GM12878 (cell line): Measurements from ENCODE around the gene ARFIP1. TPM values are rescaled to one million over a fixed set of nuclear protein-coding genes. Genes with fewer than 3 reads are reported as not detected.

Source experiments
- ATAC-seq: fragments of 200-7000 bp; cut with Tn5 transposase; 3 replicates; pipeline ENCODE4 v1.9.1; 2020; ENCODE audit warnings: mild to moderate bottlenecking, moderate library complexity
- BruUV-seq: library from RNA; stranded (reverse); fragments of 400-500 nt; replicated peaks from 2 replicates; lab custom pipeline; 2021; lab: Mats Ljungman, UMichigan
- CTCF ChIA-PET: fragments of 300-600 bp; sonication (Branson Sonifier 250); formaldehyde crosslinking; extraction: SDS; loops from one replicate; lab custom pipeline; 2021; ENCODE audit warnings: inconsistent platforms; lab: Yijun Ruan, JAX
- POLR2A ChIA-PET: fragments of 350-600 bp; formaldehyde crosslinking; extraction: SDS; loops from one replicate; lab custom pipeline; 2021; ENCODE audit warnings: inconsistent platforms; lab: Charles Lee
- RAD21 ChIA-PET: fragments of 300-600 bp; sonication (Branson Sonifier 250); formaldehyde crosslinking; loops from one replicate; lab custom pipeline; 2023; ENCODE audit warnings: antibody characterized with exemption; ENCODE audit not compliant: unreplicated experiment; lab: Charles Lee
- SMC1A ChIA-PET: fragments of 300-600 bp; sonication (Branson Sonifier 250); formaldehyde crosslinking; loops from one replicate; lab custom pipeline; 2023; ENCODE audit not compliant: unreplicated experiment, uncharacterized antibody; lab: Charles Lee
- DNase-seq: peaks from one replicate; pipeline ENCODE4 v3.0.0-alpha.2; 2011; ENCODE audit warnings: low read depth, low spot score
- FAIRE-seq: peaks from 3 replicates; lab custom pipeline; 2011; peaks lifted over from hg19 to GRCh38; lab: Jason Lieb, UNC
- H2AFZ ChIP-seq: 2 replicates; pipeline ENCODE4 v1.6.0; 2011; ENCODE audit warnings: low read depth, low read length, control low read depth; ENCODE audit not compliant: control insufficient read depth
- H3K27ac ChIP-seq: 2 replicates; pipeline ENCODE4 v1.5.1; 2011; ENCODE audit warnings: control low read depth; ENCODE audit not compliant: control insufficient read depth, insufficient read depth
- H3K27me3 ChIP-seq, 2 experiments: replicated peaks in 1 of 2; 2 replicates each; pipeline versions ENCODE4 v1.6.0 to v1.6.1; 2011; ENCODE audit warnings: low read length in 1 of 2; ENCODE audit not compliant: control insufficient read depth in 2 of 2, insufficient read depth in 2 of 2
- H3K36me3 ChIP-seq, 2 experiments: 2 replicates each; pipeline ENCODE4 v1.5.1; 2011; ENCODE audit warnings: low read length in 1 of 2; ENCODE audit not compliant: control insufficient read depth in 2 of 2, insufficient read depth in 2 of 2
- H3K4me1 ChIP-seq: 2 replicates; pipeline ENCODE4 v1.6.1; 2011; ENCODE audit warnings: mild to moderate bottlenecking, low read length, moderate library complexity, mixed read lengths; ENCODE audit not compliant: control insufficient read depth, insufficient read depth
- H3K4me2 ChIP-seq: 2 replicates; pipeline ENCODE4 v1.6.0; 2011; ENCODE audit warnings: control low read depth; ENCODE audit not compliant: control insufficient read depth, insufficient read depth
- H3K4me3 ChIP-seq: fragments of 200-600 bp; sonication (generic); 2 replicates; pipeline ENCODE4 v1.5.1; 2016
- H3K79me2 ChIP-seq: 2 replicates; pipeline ENCODE4 v1.6.0; 2011; ENCODE audit warnings: low read length; ENCODE audit not compliant: control insufficient read depth, insufficient read depth
- H3K9ac ChIP-seq: 2 replicates; pipeline ENCODE4 v1.8.0; 2011; ENCODE audit warnings: low read length, control low read depth, mixed read lengths; ENCODE audit not compliant: control insufficient read depth, insufficient read depth
- H3K9me3 ChIP-seq: replicated peaks from 3 replicates; pipeline ENCODE4 v1.5.1; 2011; ENCODE audit warnings: mild to moderate bottlenecking, low read length; ENCODE audit not compliant: control insufficient read depth, insufficient read depth
- H4K20me1 ChIP-seq: 2 replicates; pipeline ENCODE4 v1.6.0; 2011; ENCODE audit not compliant: control insufficient read depth, insufficient read depth
- CHD4 ChIP-seq: fragments of 200-600 bp; sonication (generic); IDR thresholded peaks from 2 replicates; pipeline ENCODE4 v1.6.1; 2016; ENCODE audit warnings: mild to moderate bottlenecking
- ETV6 ChIP-seq, 2 experiments: fragments of 450-650 bp in 1 of 2; IDR thresholded peaks in 1 of 2; conservative IDR thresholded peaks in 1 of 2; 2 replicates each; pipeline ENCODE4 v1.6.1; 2014; ENCODE audit warnings: antibody characterized with exemption in 1 of 2, borderline replicate concordance in 1 of 2, low read depth in 1 of 2, mild to moderate bottlenecking in 1 of 2, moderate library complexity in 1 of 2
- FOXM1 ChIP-seq: IDR thresholded peaks from 2 replicates; pipeline ENCODE4 v1.6.1; 2012; ENCODE audit warnings: low read depth, mild to moderate bottlenecking, inconsistent platforms, low read length, moderate library complexity
- NR2F1 ChIP-seq: fragments of 450-650 bp; conservative IDR thresholded peaks from 2 replicates; pipeline ENCODE4 v1.6.1; 2017; ENCODE audit warnings: mild to moderate bottlenecking
- NRF1 ChIP-seq: conservative IDR thresholded peaks from 2 replicates; pipeline ENCODE4 v1.6.1; 2011; ENCODE audit warnings: mild to moderate bottlenecking, low read depth, low read length, improper control_type of control experiment
- PAX5 ChIP-seq: IDR thresholded peaks from 2 replicates; pipeline ENCODE4 v1.6.1; 2011; ENCODE audit warnings: low read depth, low read length, borderline replicate concordance
- POLR2A ChIP-seq: IDR thresholded peaks from 2 replicates; pipeline ENCODE4 v1.6.1; 2011; ENCODE audit warnings: low read depth, mild to moderate bottlenecking, low read length
- SKIL ChIP-seq: fragments of 450-650 bp; IDR thresholded peaks from 2 replicates; pipeline ENCODE4 v1.6.1; 2017; ENCODE audit warnings: mild to moderate bottlenecking, low read depth, inconsistent platforms; ENCODE audit not compliant: poor library complexity, severe bottlenecking
- TCF12 ChIP-seq: IDR thresholded peaks from 2 replicates; pipeline ENCODE4 v1.6.1; 2011; ENCODE audit warnings: low read depth, mild to moderate bottlenecking, low read length
- WRNIP1 ChIP-seq: IDR thresholded peaks from 2 replicates; pipeline ENCODE4 v1.6.1; 2011; ENCODE audit warnings: low read depth, low read length, improper control_type of control experiment, borderline replicate concordance
- WGBS: methylation state at CpG from one replicate; pipeline ENCODE4 v1.1.6; 2016; ENCODE audit warnings: low lambda C conversion rate; ENCODE audit not compliant: insufficient replicate concordance, insufficient coverage; ENCODE audit errors: missing lambda C conversion rate; 5-methylcytosine and 5-hydroxymethylcytosine counted together
- in situ Hi-C: fragments of 300-500 bp; cut with MboI; formaldehyde crosslinking; loops from 9 replicates; pipeline ENCODE4 v1.14.3; 2018; ENCODE audit warnings: mixed read lengths
- intact Hi-C: fragments of 100-400 bp; cut with micrococcal nuclease; formaldehyde crosslinking; loops from one replicate; pipeline ENCODE4 v1.14.2; 2022; ENCODE audit not compliant: unreplicated experiment
- polyA plus RNA-seq, 11 experiments: library from polyadenylated mRNA; depleted of rRNA in 4 of 11; unstranded in 6 of 11; stranded (reverse) in 5 of 11; fragments of >200 nt; fragmentation: Nextera tagmentation in 4 of 11; fragmentation: Illumina TruSeq in 1 of 11; extraction: Ambion mirVana in 4 of 11; extraction: Trizol in 1 of 11; gene quantifications; 1 replicate in 1 of 11; 2 replicates in 10 of 11; pipeline versions ENCODE4 v1.2.1 to v1.2.3, GENCODE V29; 2011 to 2016; ENCODE audit warnings: inconsistent platforms in 2 of 11, missing spikeins in 2 of 11, low read depth in 1 of 11
- total RNA-seq, 4 experiments: library from RNA; depleted of rRNA in 3 of 4; stranded (reverse); fragments of >200 nt in 3 of 4; fragmentation: Illumina TruSeq in 1 of 4; extraction: Trizol in 1 of 4; gene quantifications; 2 replicates each; pipeline versions ENCODE4 v1.2.1 to v1.2.3, GENCODE V29; 2013 to 2021
- TF ChIP-seq, protein P1 (sequence below): fragments of 450-650 bp; IDR thresholded peaks from 2 replicates; pipeline ENCODE4 v1.6.1; 2018; ENCODE audit warnings: mild to moderate bottlenecking, low read depth, moderate library complexity; ENCODE audit not compliant: partially characterized antibody
- TF ChIP-seq, protein P2 (sequence below): fragments of 450-650 bp; formaldehyde crosslinking; IDR thresholded peaks from 2 replicates; pipeline ENCODE4 v1.4.0; 2020; ENCODE audit warnings: mild to moderate bottlenecking, moderate library complexity
- TF ChIP-seq, protein P3 (sequence below): fragments of 150-350 bp; IDR thresholded peaks from 2 replicates; pipeline ENCODE4 v1.6.1; 2014; ENCODE audit warnings: mild to moderate bottlenecking, low read depth, low read length

ARFIP1 gene
- total and polyA plus RNA-seq, 10 of the 15 experiments (the other 5 are each of a cell fraction or from before 2014, with no cell fraction given) = 9.5 to 21.7 (median 15.4) TPM

GRCh38 chr4:152748619-152749018 is 31.1 kb upstream of the ARFIP1 start:
- Histone ChIP-seq H3K4me1 (no peaks in the 10 kb centered on the region), H3K36me3 (no peaks in the 10 kb centered on the region), H3K4me2 (no peak overlapping the region), H3K27ac (no peak overlapping the region), H3K4me3 (no peak overlapping the region), H3K79me2 (no peaks in the 10 kb centered on the region), H4K20me1 (no peaks in the 10 kb centered on the region), H3K27me3 (no peaks in the 10 kb centered on the region), H2AFZ (no peak overlapping the region), H3K9me3 (no peaks in the 10 kb centered on the region; the same call in 2 of the 3 replicates), H3K9ac (no peak overlapping the region)
- FAIRE-seq (no peak), ATAC-seq (no peak), DNase-seq (no peak)
- SMC1A ChIA-PET = interaction anchor here (0.6 kb wide), 1 partner anchor 689 kb away, joined by 3 read pairs; no protein-coding TSS in a partner anchor
- intact Hi-C loops = no loop called here
- RAD21 ChIA-PET = no interaction called here
- CTCF ChIA-PET = no interaction called here
- BruUV-seq = no TSS peak
- 49% methylated on average over 9 of the region's 9 CpGs for WGBS
- in situ Hi-C loops = no loop called here
- POLR2A ChIA-PET = interaction anchor here (0.6 kb wide), 1 partner anchor 116 kb away, joined by 11 read pairs; no protein-coding TSS in a partner anchor
- TF ChIP-seq TCF12 (no peak), WRNIP1 (no peak), FOXM1 (no peak), PAX5 (no peak), SKIL (no peak), POLR2A (no peak), ETV6 (conservative IDR thresholded peaks at IDR 0.05 in 1 of 2, IDR thresholded peaks at IDR 0.05 in 1 of 2; ENCODE audit: borderline replicate concordance in 1 of 2, low read depth in 1 of 2) (no peak), NRF1 (no peak), NR2F1 (no peak), CHD4 (no peak)
- TF ChIP-seq, protein P1, sequence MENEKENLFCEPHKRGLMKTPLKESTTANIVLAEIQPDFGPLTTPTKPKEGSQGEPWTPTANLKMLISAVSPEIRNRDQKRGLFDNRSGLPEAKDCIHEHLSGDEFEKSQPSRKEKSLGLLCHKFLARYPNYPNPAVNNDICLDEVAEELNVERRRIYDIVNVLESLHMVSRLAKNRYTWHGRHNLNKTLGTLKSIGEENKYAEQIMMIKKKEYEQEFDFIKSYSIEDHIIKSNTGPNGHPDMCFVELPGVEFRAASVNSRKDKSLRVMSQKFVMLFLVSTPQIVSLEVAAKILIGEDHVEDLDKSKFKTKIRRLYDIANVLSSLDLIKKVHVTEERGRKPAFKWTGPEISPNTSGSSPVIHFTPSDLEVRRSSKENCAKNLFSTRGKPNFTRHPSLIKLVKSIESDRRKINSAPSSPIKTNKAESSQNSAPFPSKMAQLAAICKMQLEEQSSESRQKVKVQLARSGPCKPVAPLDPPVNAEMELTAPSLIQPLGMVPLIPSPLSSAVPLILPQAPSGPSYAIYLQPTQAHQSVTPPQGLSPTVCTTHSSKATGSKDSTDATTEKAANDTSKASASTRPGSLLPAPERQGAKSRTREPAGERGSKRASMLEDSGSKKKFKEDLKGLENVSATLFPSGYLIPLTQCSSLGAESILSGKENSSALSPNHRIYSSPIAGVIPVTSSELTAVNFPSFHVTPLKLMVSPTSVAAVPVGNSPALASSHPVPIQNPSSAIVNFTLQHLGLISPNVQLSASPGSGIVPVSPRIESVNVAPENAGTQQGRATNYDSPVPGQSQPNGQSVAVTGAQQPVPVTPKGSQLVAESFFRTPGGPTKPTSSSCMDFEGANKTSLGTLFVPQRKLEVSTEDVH = no peak
- TF ChIP-seq, protein P2, sequence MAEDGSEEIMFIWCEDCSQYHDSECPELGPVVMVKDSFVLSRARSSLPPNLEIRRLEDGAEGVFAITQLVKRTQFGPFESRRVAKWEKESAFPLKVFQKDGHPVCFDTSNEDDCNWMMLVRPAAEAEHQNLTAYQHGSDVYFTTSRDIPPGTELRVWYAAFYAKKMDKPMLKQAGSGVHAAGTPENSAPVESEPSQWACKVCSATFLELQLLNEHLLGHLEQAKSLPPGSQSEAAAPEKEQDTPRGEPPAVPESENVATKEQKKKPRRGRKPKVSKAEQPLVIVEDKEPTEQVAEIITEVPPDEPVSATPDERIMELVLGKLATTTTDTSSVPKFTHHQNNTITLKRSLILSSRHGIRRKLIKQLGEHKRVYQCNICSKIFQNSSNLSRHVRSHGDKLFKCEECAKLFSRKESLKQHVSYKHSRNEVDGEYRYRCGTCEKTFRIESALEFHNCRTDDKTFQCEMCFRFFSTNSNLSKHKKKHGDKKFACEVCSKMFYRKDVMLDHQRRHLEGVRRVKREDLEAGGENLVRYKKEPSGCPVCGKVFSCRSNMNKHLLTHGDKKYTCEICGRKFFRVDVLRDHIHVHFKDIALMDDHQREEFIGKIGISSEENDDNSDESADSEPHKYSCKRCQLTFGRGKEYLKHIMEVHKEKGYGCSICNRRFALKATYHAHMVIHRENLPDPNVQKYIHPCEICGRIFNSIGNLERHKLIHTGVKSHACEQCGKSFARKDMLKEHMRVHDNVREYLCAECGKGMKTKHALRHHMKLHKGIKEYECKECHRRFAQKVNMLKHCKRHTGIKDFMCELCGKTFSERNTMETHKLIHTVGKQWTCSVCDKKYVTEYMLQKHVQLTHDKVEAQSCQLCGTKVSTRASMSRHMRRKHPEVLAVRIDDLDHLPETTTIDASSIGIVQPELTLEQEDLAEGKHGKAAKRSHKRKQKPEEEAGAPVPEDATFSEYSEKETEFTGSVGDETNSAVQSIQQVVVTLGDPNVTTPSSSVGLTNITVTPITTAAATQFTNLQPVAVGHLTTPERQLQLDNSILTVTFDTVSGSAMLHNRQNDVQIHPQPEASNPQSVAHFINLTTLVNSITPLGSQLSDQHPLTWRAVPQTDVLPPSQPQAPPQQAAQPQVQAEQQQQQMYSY (CRISPR knock-in tag) = no peak
- TF ChIP-seq, protein P3, sequence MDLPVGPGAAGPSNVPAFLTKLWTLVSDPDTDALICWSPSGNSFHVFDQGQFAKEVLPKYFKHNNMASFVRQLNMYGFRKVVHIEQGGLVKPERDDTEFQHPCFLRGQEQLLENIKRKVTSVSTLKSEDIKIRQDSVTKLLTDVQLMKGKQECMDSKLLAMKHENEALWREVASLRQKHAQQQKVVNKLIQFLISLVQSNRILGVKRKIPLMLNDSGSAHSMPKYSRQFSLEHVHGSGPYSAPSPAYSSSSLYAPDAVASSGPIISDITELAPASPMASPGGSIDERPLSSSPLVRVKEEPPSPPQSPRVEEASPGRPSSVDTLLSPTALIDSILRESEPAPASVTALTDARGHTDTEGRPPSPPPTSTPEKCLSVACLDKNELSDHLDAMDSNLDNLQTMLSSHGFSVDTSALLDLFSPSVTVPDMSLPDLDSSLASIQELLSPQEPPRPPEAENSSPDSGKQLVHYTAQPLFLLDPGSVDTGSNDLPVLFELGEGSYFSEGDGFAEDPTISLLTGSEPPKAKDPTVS = no peak
